Placental pericyte (primary cell): ENCODE results near the gene POGK. TPM values are rescaled to one million over a fixed set of nuclear protein-coding genes. Genes with fewer than 3 reads are reported as not detected.

ENCODE experiments used
- total RNA-seq: library from RNA; depleted of rRNA; stranded (reverse); fragments of >200 nt; gene quantifications from 2 replicates; pipeline ENCODE4 v1.2.3, GENCODE V29; 2012

The POGK gene, protein sequence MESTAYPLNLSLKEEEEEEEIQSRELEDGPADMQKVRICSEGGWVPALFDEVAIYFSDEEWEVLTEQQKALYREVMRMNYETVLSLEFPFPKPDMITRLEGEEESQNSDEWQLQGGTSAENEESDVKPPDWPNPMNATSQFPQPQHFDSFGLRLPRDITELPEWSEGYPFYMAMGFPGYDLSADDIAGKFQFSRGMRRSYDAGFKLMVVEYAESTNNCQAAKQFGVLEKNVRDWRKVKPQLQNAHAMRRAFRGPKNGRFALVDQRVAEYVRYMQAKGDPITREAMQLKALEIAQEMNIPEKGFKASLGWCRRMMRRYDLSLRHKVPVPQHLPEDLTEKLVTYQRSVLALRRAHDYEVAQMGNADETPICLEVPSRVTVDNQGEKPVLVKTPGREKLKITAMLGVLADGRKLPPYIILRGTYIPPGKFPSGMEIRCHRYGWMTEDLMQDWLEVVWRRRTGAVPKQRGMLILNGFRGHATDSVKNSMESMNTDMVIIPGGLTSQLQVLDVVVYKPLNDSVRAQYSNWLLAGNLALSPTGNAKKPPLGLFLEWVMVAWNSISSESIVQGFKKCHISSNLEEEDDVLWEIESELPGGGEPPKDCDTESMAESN
- total RNA-seq: 25.4 and 35.5 TPM in 2 replicates

DNA sequence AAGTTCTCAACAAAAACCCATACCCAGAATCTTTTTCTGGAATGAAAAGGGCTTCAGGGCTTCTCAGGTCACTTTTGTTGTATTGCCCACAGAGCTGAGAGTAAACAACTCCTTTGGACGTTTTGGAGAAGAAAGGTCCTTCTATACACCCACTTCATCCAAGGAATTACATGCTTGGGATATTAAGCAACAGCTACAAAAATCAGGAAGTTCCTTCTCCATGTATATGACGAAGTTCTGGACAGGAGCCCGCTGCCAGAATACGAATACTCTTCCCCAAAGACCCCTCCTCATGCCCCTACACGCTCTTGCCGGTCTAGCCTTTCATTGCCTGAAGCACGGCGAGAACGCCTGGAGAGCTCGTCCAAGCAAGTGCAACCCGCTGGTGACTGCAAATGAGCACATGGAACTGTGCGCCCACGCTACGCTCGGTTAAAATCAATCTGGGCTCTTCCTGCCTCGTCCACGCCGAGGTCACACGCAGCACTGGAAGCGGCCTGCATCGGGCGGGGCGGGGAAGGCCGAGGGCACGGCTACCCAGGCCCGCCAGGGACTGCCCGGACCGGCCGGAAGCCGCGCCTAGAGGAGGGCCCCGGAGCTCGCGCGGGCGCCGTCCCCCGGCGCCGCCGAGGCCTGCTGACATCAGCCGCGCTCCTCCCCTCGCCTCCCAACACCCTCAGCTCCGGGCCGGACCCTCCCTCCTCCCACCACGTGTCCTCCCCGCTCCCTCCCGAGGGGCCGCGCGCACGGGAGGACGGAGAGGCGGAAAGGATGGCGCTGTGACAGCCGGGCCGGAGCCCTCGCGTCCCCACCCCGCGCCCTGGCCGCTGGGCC, at the start of gene POGK:
Gene POGK (plus strand): TSS at position 710 of the 834 bp plus-strand sequence. CDS start 1,482 bp downstream, outside the sequence.

DNA sequence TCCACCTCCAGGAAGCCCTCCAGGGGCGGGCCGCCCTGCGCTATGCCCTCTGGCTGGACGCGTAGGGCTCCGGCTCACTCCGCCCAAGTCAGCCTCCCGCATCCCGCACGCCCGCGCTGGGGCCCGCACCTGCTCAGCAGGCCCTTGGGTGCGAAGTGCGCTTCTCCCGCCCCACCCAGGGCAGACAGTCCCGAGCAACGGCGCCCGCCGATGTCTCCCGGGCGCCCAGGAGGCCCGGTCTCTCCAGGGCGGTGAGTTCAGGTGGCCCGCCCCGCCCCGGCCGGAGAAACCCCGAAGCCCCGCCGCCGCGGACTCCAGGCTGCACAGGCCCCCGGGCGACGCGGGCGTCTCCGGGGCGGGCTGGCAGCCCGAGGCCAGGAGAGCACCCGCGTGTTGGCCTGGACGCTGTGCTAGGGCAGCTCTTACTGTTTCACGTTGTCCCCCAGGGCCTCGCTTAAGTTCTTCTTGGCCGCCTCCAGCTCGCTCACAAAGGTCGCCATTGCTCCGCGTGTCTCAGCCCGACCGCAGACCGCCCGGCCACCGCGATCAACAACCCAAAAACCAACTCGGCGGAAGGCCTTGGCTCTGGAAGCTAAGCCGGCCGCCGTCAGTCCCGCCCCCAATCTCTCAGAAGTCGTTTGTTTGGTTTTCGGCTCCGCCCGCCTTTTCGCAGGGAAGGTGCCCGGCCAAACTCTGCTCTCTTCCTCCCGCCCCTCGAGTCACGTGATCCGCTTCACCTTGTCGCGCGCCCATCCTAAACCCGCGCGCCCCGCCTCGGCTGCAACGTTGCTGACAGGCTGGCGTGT, 36.7 kb downstream of the POGK start, which contains the start of gene TADA1:
Gene TADA1 (minus strand): TSS at position 531 of the 806 bp plus-strand sequence. CDS start 31 bp downstream, at position 500.

Other genes starting within 250 kb of the POGK start
- gene TADA1, start 36.8 kb downstream of the POGK start, total RNA-seq: 9.6 and 12.5 TPM in 2 replicates
- gene ILDR2, start 136.1 kb downstream of the POGK start, total RNA-seq: under 0.01 and 0.14 TPM in 2 replicates
- 33.9 and 79.9 TPM in 2 replicates for gene MAEL, start 149.8 kb downstream of the POGK start, total RNA-seq